Measurements from ENCODE around the gene CLRN2. TPM values are rescaled to one million over a fixed set of nuclear protein-coding genes. Genes with fewer than 3 reads are reported as not detected.

Gene CLRN2
- total RNA-seq, 3 donors from 2014 or later, result not detected

DNA sequence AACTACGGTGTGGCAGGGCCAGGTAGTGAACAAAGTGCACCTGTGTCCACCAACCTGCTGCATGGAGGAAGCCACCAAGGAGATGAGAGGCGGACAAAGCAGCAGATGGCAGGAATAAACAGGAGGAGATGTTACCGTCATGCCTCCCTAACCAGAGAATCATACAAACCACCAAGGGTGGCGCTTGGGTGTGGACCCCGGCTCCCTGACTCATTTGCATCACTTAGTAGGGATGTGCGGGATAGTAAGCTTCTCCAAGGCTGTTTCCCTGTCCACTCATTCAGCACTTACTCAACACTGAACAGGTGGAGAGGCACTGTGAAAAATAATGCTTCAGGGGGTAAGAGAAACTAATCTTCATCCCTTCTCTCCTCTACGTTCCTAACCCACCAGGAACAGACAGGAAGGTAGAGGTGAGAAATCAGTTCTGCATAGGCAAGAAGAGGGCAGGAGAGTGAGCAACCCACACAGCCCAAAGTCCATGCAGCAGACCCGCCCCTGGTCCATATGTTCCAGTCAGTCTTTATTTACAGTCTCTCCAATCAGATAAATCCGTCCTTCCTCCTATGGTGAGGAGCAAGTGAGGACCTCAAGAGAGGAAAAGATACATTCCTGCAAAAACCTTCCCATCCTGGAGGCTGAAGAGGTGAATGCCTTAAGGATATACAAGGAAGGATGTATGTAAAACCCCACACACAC, 37.0 kb upstream of the CLRN2 start:
- Histone ChIP-seq H3K27me3 (no peaks in the 10 kb centered on the region), H3K4me1 (no peaks in the 10 kb centered on the region), H3K36me3 (no peaks in the 10 kb centered on the region), H3K27ac (no peak overlapping the region), H3K4me3 (no peak overlapping the region), H3K9me3 (peaks cover 3 to 16% of the 10 kb centered on the region in 2 donors)
- TF ChIP-seq POLR2AphosphoS5 (IDR thresholded peaks at IDR 0.05), result no peak
- TF ChIP-seq, protein P1, sequence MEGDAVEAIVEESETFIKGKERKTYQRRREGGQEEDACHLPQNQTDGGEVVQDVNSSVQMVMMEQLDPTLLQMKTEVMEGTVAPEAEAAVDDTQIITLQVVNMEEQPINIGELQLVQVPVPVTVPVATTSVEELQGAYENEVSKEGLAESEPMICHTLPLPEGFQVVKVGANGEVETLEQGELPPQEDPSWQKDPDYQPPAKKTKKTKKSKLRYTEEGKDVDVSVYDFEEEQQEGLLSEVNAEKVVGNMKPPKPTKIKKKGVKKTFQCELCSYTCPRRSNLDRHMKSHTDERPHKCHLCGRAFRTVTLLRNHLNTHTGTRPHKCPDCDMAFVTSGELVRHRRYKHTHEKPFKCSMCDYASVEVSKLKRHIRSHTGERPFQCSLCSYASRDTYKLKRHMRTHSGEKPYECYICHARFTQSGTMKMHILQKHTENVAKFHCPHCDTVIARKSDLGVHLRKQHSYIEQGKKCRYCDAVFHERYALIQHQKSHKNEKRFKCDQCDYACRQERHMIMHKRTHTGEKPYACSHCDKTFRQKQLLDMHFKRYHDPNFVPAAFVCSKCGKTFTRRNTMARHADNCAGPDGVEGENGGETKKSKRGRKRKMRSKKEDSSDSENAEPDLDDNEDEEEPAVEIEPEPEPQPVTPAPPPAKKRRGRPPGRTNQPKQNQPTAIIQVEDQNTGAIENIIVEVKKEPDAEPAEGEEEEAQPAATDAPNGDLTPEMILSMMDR (IDR thresholded peaks at IDR 0.05), result no peak
- no peak for TF ChIP-seq POLR2A (IDR thresholded peaks at IDR 0.05)
- intact Hi-C loops (cut with DNase I; ENCODE audit: low total_unique reads), result no loop called here
- no peak for DNase-seq (ENCODE audit: low spot score in 2 of 2)

- no peaks in the 10 kb centered on the region for H3K27me3 ChIP-seq
- DNase-seq (ENCODE audit: low spot score in 2 of 2), result no peak
- no peaks in the 10 kb centered on the region for H3K4me1 ChIP-seq
- TF ChIP-seq POLR2AphosphoS5 (IDR thresholded peaks at IDR 0.05) (no peak), POLR2A (IDR thresholded peaks at IDR 0.05) (no peak)
- TF ChIP-seq, protein P1 (IDR thresholded peaks at IDR 0.05), result no peak
- H3K4me3 ChIP-seq, result no peak overlapping the region
- H3K9me3 ChIP-seq, result peaks cover 3 to 16% of the 10 kb centered on the region in 2 donors
- H3K36me3 ChIP-seq, result no peaks in the 10 kb centered on the region
- no peak overlapping the region for H3K27ac ChIP-seq
- intact Hi-C loops (cut with DNase I; ENCODE audit: low total_unique reads), result no loop called here
Measured at GRCh38 chr4:17480210-17480927, 34.6 kb upstream of the CLRN2 start.

DNA sequence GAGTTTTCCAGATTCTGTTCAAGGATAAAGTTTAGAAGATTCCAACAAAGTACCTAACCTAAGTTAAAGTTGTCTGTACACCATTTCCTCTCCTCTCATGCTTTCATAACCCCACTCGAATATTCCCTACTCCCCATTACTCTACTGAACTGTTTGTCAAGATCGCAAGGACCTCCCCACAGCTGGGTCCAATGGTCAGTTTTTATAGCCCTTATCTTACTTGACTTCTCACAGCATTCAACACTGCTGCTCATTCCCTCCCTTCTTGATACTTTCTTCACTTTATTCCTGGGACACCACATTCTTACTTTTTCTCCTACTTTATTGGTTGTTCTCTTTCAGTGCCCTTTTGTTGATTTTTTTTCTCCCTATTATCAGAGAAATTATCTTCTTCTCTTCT, 34.0 kb upstream of the CLRN2 start:
- peaks cover 3 to 16% of the 10 kb centered on the region in 2 donors for H3K9me3 ChIP-seq
- DNase-seq (ENCODE audit: low spot score in 2 of 2), result no peak
- TF ChIP-seq POLR2A (IDR thresholded peaks at IDR 0.05), result no peak
- TF ChIP-seq POLR2AphosphoS5 (IDR thresholded peaks at IDR 0.05), result no peak
- TF ChIP-seq, protein P1 (IDR thresholded peaks at IDR 0.05), result no peak
- H3K27ac ChIP-seq, result no peak overlapping the region
- no peaks in the 10 kb centered on the region for H3K4me1 ChIP-seq
- no peaks in the 10 kb centered on the region for H3K27me3 ChIP-seq
- no peak overlapping the region for H3K4me3 ChIP-seq
- H3K36me3 ChIP-seq, result no peaks in the 10 kb centered on the region
- intact Hi-C loops (cut with DNase I; ENCODE audit: low total_unique reads), result no loop called here

DNA sequence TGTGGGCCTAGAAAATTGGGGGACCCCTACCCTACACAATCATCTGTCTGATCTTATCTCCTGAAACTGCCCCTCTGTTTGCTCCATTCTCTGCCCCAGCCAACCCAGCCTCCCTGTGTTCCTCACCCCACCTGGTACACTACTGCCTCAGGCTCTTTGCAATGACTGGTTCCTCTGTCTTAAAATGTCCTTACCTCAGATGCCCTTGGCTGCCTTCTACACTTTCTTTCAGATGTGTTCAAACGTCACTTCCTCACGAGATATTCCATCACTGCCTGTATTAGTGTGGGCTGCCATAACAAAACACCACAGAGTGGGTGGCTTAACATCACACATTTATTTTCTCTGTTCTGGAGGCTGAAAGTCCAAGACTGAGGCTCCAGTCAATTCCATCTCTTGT, 32.2 kb upstream of the CLRN2 start:
- no peaks in the 10 kb centered on the region for H3K4me1 ChIP-seq
- TF ChIP-seq, protein P1 (IDR thresholded peaks at IDR 0.05), result no peak
- TF ChIP-seq POLR2AphosphoS5 (IDR thresholded peaks at IDR 0.05) (no peak), POLR2A (IDR thresholded peaks at IDR 0.05) (no peak)
- intact Hi-C loops (cut with DNase I; ENCODE audit: low total_unique reads), result no loop called here
- no peaks in the 10 kb centered on the region for H3K27me3 ChIP-seq
- H3K36me3 ChIP-seq, result no peaks in the 10 kb centered on the region
- no peak overlapping the region for H3K4me3 ChIP-seq
- no peak for DNase-seq (ENCODE audit: low spot score in 2 of 2)
- H3K27ac ChIP-seq, result no peak overlapping the region
- H3K9me3 ChIP-seq, result peaks cover 3 to 16% of the 10 kb centered on the region in 2 donors

GRCh38 chr4:17489123-17489522, 25.8 kb upstream of the CLRN2 start:
- Histone ChIP-seq H3K9me3 (no peaks in the 10 kb centered on the region), H3K27ac (no peak overlapping the region), H3K4me1 (no peaks in the 10 kb centered on the region), H3K27me3 (no peaks in the 10 kb centered on the region), H3K36me3 (no peaks in the 10 kb centered on the region), H3K4me3 (no peak overlapping the region)
- intact Hi-C loops (cut with DNase I; ENCODE audit: low total_unique reads), result no loop called here
- DNase-seq (ENCODE audit: low spot score in 2 of 2), result no peak
- no peak for TF ChIP-seq POLR2A (IDR thresholded peaks at IDR 0.05)
- no peak for TF ChIP-seq POLR2AphosphoS5 (IDR thresholded peaks at IDR 0.05)
- TF ChIP-seq, protein P1 (IDR thresholded peaks at IDR 0.05), result no peak
